ENCODE data around the gene TMEM272.

DNA sequence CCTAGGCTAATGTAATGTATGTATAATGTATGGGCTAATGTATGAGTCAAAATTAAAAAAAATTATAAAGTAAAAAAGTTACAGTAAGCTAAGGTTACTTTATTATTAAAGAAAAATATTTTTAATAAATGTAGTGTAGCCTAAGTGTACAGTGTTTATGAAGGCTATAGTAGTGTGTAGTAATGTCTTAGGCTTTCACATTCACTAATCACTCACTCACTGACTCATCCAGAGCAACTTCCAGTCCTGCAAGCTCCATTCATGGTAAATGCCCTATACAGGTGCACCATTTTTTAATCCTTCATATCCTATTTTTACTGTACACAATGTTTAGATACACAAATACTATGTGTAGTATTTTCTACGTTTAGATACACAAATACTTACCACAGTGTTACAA is 1.8 kb upstream of the TMEM272 start:
- TF ChIP-seq, protein P1, sequence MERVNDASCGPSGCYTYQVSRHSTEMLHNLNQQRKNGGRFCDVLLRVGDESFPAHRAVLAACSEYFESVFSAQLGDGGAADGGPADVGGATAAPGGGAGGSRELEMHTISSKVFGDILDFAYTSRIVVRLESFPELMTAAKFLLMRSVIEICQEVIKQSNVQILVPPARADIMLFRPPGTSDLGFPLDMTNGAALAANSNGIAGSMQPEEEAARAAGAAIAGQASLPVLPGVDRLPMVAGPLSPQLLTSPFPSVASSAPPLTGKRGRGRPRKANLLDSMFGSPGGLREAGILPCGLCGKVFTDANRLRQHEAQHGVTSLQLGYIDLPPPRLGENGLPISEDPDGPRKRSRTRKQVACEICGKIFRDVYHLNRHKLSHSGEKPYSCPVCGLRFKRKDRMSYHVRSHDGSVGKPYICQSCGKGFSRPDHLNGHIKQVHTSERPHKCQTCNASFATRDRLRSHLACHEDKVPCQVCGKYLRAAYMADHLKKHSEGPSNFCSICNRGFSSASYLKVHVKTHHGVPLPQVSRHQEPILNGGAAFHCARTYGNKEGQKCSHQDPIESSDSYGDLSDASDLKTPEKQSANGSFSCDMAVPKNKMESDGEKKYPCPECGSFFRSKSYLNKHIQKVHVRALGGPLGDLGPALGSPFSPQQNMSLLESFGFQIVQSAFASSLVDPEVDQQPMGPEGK (CRISPR knock-in tag; IDR thresholded peaks at IDR 0.05; ENCODE audit: borderline replicate concordance) = no peak
- TF ChIP-seq, protein P2, sequence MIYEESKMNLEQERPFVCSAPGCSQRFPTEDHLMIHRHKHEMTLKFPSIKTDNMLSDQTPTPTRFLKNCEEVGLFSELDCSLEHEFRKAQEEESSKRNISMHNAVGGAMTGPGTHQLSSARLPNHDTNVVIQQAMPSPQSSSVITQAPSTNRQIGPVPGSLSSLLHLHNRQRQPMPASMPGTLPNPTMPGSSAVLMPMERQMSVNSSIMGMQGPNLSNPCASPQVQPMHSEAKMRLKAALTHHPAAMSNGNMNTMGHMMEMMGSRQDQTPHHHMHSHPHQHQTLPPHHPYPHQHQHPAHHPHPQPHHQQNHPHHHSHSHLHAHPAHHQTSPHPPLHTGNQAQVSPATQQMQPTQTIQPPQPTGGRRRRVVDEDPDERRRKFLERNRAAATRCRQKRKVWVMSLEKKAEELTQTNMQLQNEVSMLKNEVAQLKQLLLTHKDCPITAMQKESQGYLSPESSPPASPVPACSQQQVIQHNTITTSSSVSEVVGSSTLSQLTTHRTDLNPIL (CRISPR knock-in tag; IDR thresholded peaks at IDR 0.05; ENCODE audit: low read depth) = no peak
- TF ChIP-seq RARB (CRISPR knock-in tag; IDR thresholded peaks at IDR 0.05) (no peak), ZFP30 (CRISPR knock-in tag; IDR thresholded peaks at IDR 0.05) (no peak), ARNTL (CRISPR knock-in tag; IDR thresholded peaks at IDR 0.05; ENCODE audit: borderline replicate concordance, low read depth) (no peak), BACH2 (CRISPR knock-in tag; IDR thresholded peaks at IDR 0.05; ENCODE audit: borderline replicate concordance) (no peak), ZC3H10 (CRISPR knock-in tag; IDR thresholded peaks at IDR 0.05) (no peak), GLIS3 (CRISPR knock-in tag; IDR thresholded peaks at IDR 0.05) (no peak), ZNF8 (CRISPR knock-in tag; IDR thresholded peaks at IDR 0.05) (no peak)
- TF ChIP-seq, protein P3, sequence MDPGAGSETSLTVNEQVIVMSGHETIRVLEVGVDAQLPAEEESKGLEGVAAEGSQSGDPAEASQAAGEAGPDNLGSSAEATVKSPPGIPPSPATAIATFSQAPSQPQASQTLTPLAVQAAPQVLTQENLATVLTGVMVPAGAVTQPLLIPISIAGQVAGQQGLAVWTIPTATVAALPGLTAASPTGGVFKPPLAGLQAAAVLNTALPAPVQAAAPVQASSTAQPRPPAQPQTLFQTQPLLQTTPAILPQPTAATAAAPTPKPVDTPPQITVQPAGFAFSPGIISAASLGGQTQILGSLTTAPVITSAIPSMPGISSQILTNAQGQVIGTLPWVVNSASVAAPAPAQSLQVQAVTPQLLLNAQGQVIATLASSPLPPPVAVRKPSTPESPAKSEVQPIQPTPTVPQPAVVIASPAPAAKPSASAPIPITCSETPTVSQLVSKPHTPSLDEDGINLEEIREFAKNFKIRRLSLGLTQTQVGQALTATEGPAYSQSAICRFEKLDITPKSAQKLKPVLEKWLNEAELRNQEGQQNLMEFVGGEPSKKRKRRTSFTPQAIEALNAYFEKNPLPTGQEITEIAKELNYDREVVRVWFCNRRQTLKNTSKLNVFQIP (CRISPR knock-in tag; IDR thresholded peaks at IDR 0.05; ENCODE audit: borderline replicate concordance, low read depth) = no peak
- TF ChIP-seq, protein P4, sequence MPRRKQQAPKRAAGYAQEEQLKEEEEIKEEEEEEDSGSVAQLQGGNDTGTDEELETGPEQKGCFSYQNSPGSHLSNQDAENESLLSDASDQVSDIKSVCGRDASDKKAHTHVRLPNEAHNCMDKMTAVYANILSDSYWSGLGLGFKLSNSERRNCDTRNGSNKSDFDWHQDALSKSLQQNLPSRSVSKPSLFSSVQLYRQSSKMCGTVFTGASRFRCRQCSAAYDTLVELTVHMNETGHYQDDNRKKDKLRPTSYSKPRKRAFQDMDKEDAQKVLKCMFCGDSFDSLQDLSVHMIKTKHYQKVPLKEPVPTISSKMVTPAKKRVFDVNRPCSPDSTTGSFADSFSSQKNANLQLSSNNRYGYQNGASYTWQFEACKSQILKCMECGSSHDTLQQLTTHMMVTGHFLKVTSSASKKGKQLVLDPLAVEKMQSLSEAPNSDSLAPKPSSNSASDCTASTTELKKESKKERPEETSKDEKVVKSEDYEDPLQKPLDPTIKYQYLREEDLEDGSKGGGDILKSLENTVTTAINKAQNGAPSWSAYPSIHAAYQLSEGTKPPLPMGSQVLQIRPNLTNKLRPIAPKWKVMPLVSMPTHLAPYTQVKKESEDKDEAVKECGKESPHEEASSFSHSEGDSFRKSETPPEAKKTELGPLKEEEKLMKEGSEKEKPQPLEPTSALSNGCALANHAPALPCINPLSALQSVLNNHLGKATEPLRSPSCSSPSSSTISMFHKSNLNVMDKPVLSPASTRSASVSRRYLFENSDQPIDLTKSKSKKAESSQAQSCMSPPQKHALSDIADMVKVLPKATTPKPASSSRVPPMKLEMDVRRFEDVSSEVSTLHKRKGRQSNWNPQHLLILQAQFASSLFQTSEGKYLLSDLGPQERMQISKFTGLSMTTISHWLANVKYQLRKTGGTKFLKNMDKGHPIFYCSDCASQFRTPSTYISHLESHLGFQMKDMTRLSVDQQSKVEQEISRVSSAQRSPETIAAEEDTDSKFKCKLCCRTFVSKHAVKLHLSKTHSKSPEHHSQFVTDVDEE (CRISPR knock-in tag; IDR thresholded peaks at IDR 0.05) = no peak
